ENCODE results near the gene DOHH. TPM values are rescaled to one million over a fixed set of nuclear protein-coding genes. Genes with fewer than 3 reads are reported as not detected.
A peak's percentile ranks its signal among the peaks of the same experiment; 100 is the strongest.

DOHH gene
- total and polyA plus RNA-seq, 9 of the 15 experiments (the other 6 are each of a cell fraction or from before 2014, with no cell fraction given), result 0.14 to 47.2 (median 5.1) TPM

DNA sequence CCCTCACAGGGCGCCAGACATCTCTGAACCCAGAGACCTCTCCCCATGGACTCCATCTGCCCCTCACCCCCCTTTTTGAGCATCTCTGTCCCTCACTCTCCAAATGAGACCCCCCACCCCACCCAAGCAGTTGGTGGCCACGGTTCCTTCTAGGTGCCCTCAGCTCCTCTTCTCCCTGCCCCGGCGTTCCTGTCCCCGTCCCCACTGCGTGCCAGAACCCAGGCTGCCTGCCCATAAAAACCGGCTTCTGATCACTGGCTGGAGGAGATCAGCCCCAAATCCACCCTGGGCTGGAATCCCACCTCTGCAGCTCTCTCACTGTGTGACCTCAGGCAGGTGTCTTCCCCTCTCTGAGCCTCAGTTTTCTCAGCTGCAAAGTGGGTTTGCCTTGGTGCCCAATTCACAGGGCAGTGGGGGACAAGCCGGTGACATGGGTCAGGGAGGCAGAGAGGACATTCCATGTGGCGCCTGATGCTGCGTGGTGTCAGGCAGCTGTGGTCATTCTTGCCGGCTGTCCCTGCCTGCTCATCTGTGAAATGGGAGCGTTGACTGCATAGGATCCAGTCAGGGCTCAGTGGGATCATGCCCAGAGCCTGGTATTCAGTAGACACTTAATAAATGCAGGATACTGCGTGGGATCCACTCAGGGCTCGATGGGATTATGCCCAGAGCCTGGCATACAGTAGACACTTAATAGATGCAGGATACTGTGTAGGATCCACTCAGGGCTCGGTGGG lies 45.6 kb downstream of the DOHH start (continued):
- TF ChIP-seq, protein P1, sequence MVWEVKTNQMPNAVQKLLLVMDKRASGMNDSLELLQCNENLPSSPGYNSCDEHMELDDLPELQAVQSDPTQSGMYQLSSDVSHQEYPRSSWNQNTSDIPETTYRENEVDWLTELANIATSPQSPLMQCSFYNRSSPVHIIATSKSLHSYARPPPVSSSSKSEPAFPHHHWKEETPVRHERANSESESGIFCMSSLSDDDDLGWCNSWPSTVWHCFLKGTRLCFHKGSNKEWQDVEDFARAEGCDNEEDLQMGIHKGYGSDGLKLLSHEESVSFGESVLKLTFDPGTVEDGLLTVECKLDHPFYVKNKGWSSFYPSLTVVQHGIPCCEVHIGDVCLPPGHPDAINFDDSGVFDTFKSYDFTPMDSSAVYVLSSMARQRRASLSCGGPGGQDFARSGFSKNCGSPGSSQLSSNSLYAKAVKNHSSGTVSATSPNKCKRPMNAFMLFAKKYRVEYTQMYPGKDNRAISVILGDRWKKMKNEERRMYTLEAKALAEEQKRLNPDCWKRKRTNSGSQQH (CRISPR knock-in tag; IDR thresholded peaks at IDR 0.05), result no peak
- no peak for TF ChIP-seq NCOA1 (IDR thresholded peaks at IDR 0.05; ENCODE audit: low read depth)
- TF ChIP-seq, protein P2, sequence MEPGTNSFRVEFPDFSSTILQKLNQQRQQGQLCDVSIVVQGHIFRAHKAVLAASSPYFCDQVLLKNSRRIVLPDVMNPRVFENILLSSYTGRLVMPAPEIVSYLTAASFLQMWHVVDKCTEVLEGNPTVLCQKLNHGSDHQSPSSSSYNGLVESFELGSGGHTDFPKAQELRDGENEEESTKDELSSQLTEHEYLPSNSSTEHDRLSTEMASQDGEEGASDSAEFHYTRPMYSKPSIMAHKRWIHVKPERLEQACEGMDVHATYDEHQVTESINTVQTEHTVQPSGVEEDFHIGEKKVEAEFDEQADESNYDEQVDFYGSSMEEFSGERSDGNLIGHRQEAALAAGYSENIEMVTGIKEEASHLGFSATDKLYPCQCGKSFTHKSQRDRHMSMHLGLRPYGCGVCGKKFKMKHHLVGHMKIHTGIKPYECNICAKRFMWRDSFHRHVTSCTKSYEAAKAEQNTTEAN (CRISPR knock-in tag; IDR thresholded peaks at IDR 0.05), result no peak
- TF ChIP-seq SAP30 (IDR thresholded peaks at IDR 0.05; ENCODE audit: borderline replicate concordance, insufficient read depth, low read depth, low read length, poor library complexity, severe bottlenecking), result no peak
- TF ChIP-seq, protein P3, sequence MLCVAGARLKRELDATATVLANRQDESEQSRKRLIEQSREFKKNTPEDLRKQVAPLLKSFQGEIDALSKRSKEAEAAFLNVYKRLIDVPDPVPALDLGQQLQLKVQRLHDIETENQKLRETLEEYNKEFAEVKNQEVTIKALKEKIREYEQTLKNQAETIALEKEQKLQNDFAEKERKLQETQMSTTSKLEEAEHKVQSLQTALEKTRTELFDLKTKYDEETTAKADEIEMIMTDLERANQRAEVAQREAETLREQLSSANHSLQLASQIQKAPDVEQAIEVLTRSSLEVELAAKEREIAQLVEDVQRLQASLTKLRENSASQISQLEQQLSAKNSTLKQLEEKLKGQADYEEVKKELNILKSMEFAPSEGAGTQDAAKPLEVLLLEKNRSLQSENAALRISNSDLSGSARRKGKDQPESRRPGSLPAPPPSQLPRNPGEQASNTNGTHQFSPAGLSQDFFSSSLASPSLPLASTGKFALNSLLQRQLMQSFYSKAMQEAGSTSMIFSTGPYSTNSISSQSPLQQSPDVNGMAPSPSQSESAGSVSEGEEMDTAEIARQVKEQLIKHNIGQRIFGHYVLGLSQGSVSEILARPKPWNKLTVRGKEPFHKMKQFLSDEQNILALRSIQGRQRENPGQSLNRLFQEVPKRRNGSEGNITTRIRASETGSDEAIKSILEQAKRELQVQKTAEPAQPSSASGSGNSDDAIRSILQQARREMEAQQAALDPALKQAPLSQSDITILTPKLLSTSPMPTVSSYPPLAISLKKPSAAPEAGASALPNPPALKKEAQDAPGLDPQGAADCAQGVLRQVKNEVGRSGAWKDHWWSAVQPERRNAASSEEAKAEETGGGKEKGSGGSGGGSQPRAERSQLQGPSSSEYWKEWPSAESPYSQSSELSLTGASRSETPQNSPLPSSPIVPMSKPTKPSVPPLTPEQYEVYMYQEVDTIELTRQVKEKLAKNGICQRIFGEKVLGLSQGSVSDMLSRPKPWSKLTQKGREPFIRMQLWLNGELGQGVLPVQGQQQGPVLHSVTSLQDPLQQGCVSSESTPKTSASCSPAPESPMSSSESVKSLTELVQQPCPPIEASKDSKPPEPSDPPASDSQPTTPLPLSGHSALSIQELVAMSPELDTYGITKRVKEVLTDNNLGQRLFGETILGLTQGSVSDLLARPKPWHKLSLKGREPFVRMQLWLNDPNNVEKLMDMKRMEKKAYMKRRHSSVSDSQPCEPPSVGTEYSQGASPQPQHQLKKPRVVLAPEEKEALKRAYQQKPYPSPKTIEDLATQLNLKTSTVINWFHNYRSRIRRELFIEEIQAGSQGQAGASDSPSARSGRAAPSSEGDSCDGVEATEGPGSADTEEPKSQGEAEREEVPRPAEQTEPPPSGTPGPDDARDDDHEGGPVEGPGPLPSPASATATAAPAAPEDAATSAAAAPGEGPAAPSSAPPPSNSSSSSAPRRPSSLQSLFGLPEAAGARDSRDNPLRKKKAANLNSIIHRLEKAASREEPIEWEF (CRISPR knock-in tag; IDR thresholded peaks at IDR 0.05), result no peak
- no peak for TF ChIP-seq IFI16 (CRISPR knock-in tag; IDR thresholded peaks at IDR 0.05)
- TF ChIP-seq TAL1 (IDR thresholded peaks at IDR 0.05), result no peak
- TF ChIP-seq ARID1B (IDR thresholded peaks at IDR 0.05), result no peak
- peak; percentile 72; the same call in 1 of the 2 replicates for TF ChIP-seq SMARCA5 (IDR thresholded peaks at IDR 0.05)
- TF ChIP-seq PHTF2 (CRISPR knock-in tag; IDR thresholded peaks at IDR 0.05), result no peak
- TF ChIP-seq GABPB1 (CRISPR knock-in tag; IDR thresholded peaks at IDR 0.05), result no peak
- TF ChIP-seq SUPT5H (IDR thresholded peaks at IDR 0.05), result no peak
- TF ChIP-seq NR2F6 (CRISPR knock-in tag; IDR thresholded peaks at IDR 0.05), result no peak
- TF ChIP-seq, protein P4, sequence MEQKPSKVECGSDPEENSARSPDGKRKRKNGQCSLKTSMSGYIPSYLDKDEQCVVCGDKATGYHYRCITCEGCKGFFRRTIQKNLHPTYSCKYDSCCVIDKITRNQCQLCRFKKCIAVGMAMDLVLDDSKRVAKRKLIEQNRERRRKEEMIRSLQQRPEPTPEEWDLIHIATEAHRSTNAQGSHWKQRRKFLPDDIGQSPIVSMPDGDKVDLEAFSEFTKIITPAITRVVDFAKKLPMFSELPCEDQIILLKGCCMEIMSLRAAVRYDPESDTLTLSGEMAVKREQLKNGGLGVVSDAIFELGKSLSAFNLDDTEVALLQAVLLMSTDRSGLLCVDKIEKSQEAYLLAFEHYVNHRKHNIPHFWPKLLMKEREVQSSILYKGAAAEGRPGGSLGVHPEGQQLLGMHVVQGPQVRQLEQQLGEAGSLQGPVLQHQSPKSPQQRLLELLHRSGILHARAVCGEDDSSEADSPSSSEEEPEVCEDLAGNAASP (IDR thresholded peaks at IDR 0.05), result no peak
- TF ChIP-seq, protein P5, sequence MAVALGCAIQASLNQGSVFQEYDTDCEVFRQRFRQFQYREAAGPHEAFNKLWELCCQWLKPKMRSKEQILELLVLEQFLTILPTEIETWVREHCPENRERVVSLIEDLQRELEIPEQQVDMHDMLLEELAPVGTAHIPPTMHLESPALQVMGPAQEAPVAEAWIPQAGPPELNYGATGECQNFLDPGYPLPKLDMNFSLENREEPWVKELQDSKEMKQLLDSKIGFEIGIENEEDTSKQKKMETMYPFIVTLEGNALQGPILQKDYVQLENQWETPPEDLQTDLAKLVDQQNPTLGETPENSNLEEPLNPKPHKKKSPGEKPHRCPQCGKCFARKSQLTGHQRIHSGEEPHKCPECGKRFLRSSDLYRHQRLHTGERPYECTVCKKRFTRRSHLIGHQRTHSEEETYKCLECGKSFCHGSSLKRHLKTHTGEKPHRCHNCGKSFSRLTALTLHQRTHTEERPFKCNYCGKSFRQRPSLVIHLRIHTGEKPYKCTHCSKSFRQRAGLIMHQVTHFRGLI (CRISPR knock-in tag; IDR thresholded peaks at IDR 0.05), result no peak
- no peak for TF ChIP-seq CBX5 (IDR thresholded peaks at IDR 0.05; ENCODE audit: borderline replicate concordance, low read depth)
- no peak for TF ChIP-seq CAMTA2 (CRISPR knock-in tag; conservative IDR thresholded peaks at IDR 0.05)
- no peak for TF ChIP-seq DIDO1 (tag; IDR thresholded peaks at IDR 0.05; ENCODE audit: low read depth)
- TF ChIP-seq ZNF184 (CRISPR knock-in tag; IDR thresholded peaks at IDR 0.05), result no peak
